ENCODE data around the gene TLCD4.
"Not testable (repeated sequence)": the region's sequence is repeated elsewhere in the genome, so short reads cannot be mapped to it uniquely, and the experiment has no call there.

The TLCD4 gene

DNA sequence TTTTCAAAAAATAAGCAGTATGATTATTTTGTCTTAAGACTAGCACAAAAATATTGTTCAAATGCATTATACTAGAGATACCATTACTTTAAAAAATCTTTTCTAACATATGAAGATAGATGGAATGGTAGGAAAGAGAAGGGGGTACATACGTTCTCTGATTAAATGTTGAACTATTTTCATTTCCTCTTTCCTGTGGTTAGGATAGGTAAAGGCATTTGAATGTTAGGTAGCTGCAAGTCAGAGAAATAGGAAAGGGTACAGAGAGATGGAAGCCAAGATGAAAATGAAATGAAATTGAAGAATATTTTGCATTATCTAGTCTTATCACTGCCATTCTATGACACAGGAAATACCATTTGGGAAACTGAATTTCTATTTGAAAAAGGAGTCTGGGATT lies 28.3 kb downstream of the TLCD4 start:
- DNase-seq: no peak

DNA sequence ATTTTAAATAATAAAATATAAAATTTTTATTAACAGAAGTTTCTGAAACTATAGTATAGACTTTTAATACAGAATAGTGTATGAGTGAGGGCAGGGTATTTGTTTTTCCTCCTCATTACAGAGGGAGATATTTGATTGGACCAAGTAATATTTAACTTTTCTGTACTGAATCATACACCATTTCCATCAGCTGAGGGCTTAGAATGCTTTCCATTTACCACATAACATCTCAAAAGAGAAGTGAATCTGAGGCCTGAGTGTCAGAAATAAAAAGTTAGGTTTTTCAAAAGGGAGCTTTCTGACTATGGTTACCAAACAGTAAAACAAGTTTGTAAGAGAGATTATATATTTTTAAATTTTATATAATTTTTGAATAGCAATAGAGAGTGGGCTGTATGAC lies 29.5 kb downstream of the TLCD4 start:
- no peak for DNase-seq

DNA sequence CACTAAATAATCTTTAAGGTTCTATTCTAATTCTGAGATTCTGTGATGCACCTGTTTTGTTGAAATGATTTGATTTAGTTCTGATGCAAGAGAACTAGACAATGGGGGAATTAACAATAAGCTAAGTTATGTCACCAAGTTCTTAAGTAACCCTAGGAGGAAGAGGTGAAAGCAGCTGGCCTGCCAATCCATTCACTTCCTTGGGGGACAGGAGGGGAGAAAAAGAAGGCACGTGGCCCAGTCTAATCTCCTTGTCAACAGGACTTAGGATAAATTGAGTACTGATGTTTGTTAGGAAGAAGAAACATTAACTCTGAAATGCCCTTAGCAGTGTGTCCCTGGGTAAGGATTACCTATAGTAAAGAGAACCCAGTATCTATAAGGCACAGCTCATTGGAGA lies 36.9 kb downstream of the TLCD4 start:
- no peak for DNase-seq

DNA sequence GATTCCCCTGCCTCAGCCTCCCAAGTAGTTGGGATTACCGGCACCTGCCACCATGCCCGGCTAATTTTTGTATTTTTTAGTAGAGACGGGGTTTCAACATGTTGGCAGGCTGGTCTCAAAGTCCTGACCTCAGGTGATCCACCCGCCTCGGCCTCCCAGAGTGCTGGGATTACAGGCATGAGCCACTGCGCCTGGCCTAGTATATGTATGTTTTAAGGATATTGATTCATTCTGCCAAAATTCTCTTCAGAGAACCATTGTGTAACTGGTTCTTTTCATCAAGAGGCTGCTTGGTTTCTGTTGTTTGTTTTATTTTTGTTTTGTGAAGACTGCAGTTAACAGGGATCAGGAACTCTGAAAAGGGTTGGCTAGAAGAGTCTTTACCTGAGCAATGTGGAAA lies 48.4 kb downstream of the TLCD4 start:
- not testable (repeated sequence) for DNase-seq
